Endothelial cell of umbilical vein (primary cell): Measurements from ENCODE around the gene ADA.

Experiments
- CTCF ChIP-seq, 2 donors: IDR thresholded peaks; 1 replicate in 1 of 2; 2 replicates in 1 of 2; pipeline ENCODE4 v1.5.1; 2011; ENCODE audit warnings: low read length in 2 of 2, mild to moderate bottlenecking in 2 of 2, moderate library complexity in 2 of 2, control low read depth in 1 of 2, inconsistent platforms in 1 of 2, low read depth in 1 of 2; ENCODE audit not compliant: insufficient read depth in 1 of 2; ENCODE audit errors: extremely low read depth in 1 of 2
- EZH2 ChIP-seq: IDR thresholded peaks from 2 replicates; pipeline ENCODE4 v1.6.1; 2012; ENCODE audit warnings: borderline replicate concordance, low read depth, mild to moderate bottlenecking, moderate library complexity, low read length, inconsistent platforms; ENCODE audit not compliant: severe bottlenecking
- FOS ChIP-seq: IDR thresholded peaks from 2 replicates; pipeline ENCODE4 v1.6.1; 2011; ENCODE audit warnings: mild to moderate bottlenecking, low read length, moderate library complexity, borderline replicate concordance; ENCODE audit not compliant: insufficient read depth
- JUN ChIP-seq: IDR thresholded peaks from 2 replicates; pipeline ENCODE4 v1.6.1; 2011; ENCODE audit warnings: borderline replicate concordance, low read depth; ENCODE audit not compliant: insufficient read length, insufficient read depth
- MYC ChIP-seq: IDR thresholded peaks from one replicate; pipeline ENCODE4 v1.6.1; 2011; ENCODE audit warnings: mild to moderate bottlenecking, low read depth, low read length
- POLR2A ChIP-seq: IDR thresholded peaks from 2 replicates; pipeline ENCODE4 v1.6.1; 2012; ENCODE audit warnings: low read depth, mild to moderate bottlenecking, control low read depth, low read length
- POLR2AphosphoS5 ChIP-seq: IDR thresholded peaks from 2 replicates; pipeline ENCODE4 v1.6.1; 2012; ENCODE audit warnings: low read depth, mild to moderate bottlenecking, control low read depth, low read length, moderate library complexity; ENCODE audit not compliant: insufficient read depth

- no peak for TF ChIP-seq CTCF (IDR thresholded peaks at IDR 0.05; ENCODE audit: extremely low read depth in 1 of 2, insufficient read depth in 1 of 2, low read depth in 1 of 2, low read length in 2 of 2)
- TF ChIP-seq JUN = no peak
- TF ChIP-seq MYC = no peak
- peak; percentile 69 for TF ChIP-seq POLR2AphosphoS5
- no peak for TF ChIP-seq EZH2
- no peak for TF ChIP-seq FOS
- TF ChIP-seq POLR2A = peak; percentile 48
These were observed 140 bp downstream of the ADA start for GRCh38 chr20:44651434-44651683.
